DOHH2 (cell line): ENCODE results near the gene SLC2A13.

ENCODE experiments used
- H3F3A ChIP-seq: fragments of 200-600 bp; sonication (generic), shearing (Covaris generic); 2 replicates; pipeline ENCODE4 v1.6.0; 2016; ENCODE audit warnings: antibody characterized with exemption, mild to moderate bottlenecking; ENCODE audit not compliant: control insufficient read depth, insufficient read depth
- H3K27ac ChIP-seq: fragments of 200-600 bp; sonication (generic); 2 replicates; pipeline ENCODE4 v1.5.1; 2014; ENCODE audit warnings: low read depth, mild to moderate bottlenecking, low read length, moderate library complexity
- H3K27me3 ChIP-seq: fragments of 200-600 bp; sonication (generic); 2 replicates; pipeline ENCODE4 v1.6.1; 2014; ENCODE audit warnings: mild to moderate bottlenecking, low read length, mixed read lengths; ENCODE audit not compliant: control insufficient read depth
- H3K36me3 ChIP-seq: fragments of 200-600 bp; sonication (generic); 2 replicates; pipeline ENCODE4 v1.6.1; 2014; ENCODE audit warnings: mild to moderate bottlenecking, low read length, moderate library complexity, mixed read lengths; ENCODE audit not compliant: control insufficient read depth
- H3K4me1 ChIP-seq: fragments of 200-600 bp; sonication (generic); 2 replicates; pipeline ENCODE4 v1.6.1; 2014; ENCODE audit warnings: mild to moderate bottlenecking, low read length, mixed read lengths; ENCODE audit not compliant: control insufficient read depth
- H3K4me2 ChIP-seq: fragments of 200-600 bp; sonication (generic); 2 replicates; pipeline ENCODE4 v1.6.0; 2014; ENCODE audit warnings: mild to moderate bottlenecking, low read length, moderate library complexity
- H3K4me3 ChIP-seq: fragments of 200-600 bp; sonication (generic); 2 replicates; pipeline ENCODE4 v1.5.1; 2014; ENCODE audit warnings: mild to moderate bottlenecking, low read length, mixed read lengths
- H3K79me2 ChIP-seq: fragments of 200-600 bp; sonication (generic); 2 replicates; pipeline ENCODE4 v1.6.1; 2014; ENCODE audit warnings: mild to moderate bottlenecking, low read length, mixed read lengths; ENCODE audit not compliant: control insufficient read depth
- H3K9me2 ChIP-seq: fragments of 200-600 bp; sonication (generic); replicated peaks from 2 replicates; pipeline ENCODE4 v1.6.1; 2014; ENCODE audit warnings: mild to moderate bottlenecking, low read length, mixed read lengths; ENCODE audit not compliant: control insufficient read depth
- H3K9me3 ChIP-seq: fragments of 200-600 bp; sonication (generic); 2 replicates; pipeline ENCODE4 v1.6.1; 2014; ENCODE audit warnings: antibody characterized with exemption, low read length, mixed read lengths; ENCODE audit not compliant: control insufficient read depth, insufficient read depth
- H4K20me1 ChIP-seq: fragments of 200-600 bp; sonication (generic); 2 replicates; pipeline ENCODE4 v1.6.0; 2014; ENCODE audit warnings: low read depth, mild to moderate bottlenecking, antibody characterized with exemption, low read length, moderate library complexity; ENCODE audit not compliant: control insufficient read depth, insufficient read depth
- CTCF ChIP-seq: fragments of 200-600 bp; sonication (generic); IDR thresholded peaks from one replicate; pipeline ENCODE4 v1.5.1; 2014; ENCODE audit warnings: antibody characterized with exemption, mild to moderate bottlenecking, low read depth, low read length; ENCODE audit not compliant: poor library complexity, severe bottlenecking
- EZH2phosphoT487 ChIP-seq: fragments of 200-600 bp; sonication (generic); IDR thresholded peaks from 2 replicates; pipeline ENCODE4 v1.6.1; 2017; ENCODE audit warnings: borderline replicate concordance, mild to moderate bottlenecking, antibody characterized with exemption, low read length, moderate library complexity, mixed read lengths

Gene SLC2A13

GRCh38 chr12:39772821-39773259 is 333.0 kb downstream of the SLC2A13 start:
- H3K4me1 ChIP-seq, result no peaks in the 10 kb centered on the region
- no peaks in the 10 kb centered on the region for H3K79me2 ChIP-seq
- no peaks in the 10 kb centered on the region for H3K9me3 ChIP-seq

GRCh38 chr12:39771456-39771855 is 334.4 kb downstream of the SLC2A13 start:
- Histone ChIP-seq H3K4me3 (no peak overlapping the region), H3K27me3 (no peaks in the 10 kb centered on the region), H3K27ac (no peak overlapping the region), H3K9me3 (no peaks in the 10 kb centered on the region), H3K4me1 (no peaks in the 10 kb centered on the region), H3K9me2 (no peaks in the 10 kb centered on the region), H3K4me2 (no peak overlapping the region), H3F3A (no peaks in the 10 kb centered on the region), H3K79me2 (no peaks in the 10 kb centered on the region), H3K36me3 (no peaks in the 10 kb centered on the region), H4K20me1 (no peaks in the 10 kb centered on the region)
- TF ChIP-seq CTCF (no peak), EZH2phosphoT487 (no peak)

More at GRCh38 chr12:39772821-39773259, 333.0 kb downstream of the SLC2A13 start:
- H3K4me2 ChIP-seq, result no peak overlapping the region
- H3K36me3 ChIP-seq, result no peaks in the 10 kb centered on the region
- TF ChIP-seq CTCF (no peak), EZH2phosphoT487 (no peak)
- H3K27ac ChIP-seq, result no peak overlapping the region
- no peaks in the 10 kb centered on the region for H3K9me2 ChIP-seq
- no peaks in the 10 kb centered on the region for H3K27me3 ChIP-seq
- H3K4me3 ChIP-seq, result no peak overlapping the region
- no peaks in the 10 kb centered on the region for H4K20me1 ChIP-seq
- H3F3A ChIP-seq, result no peaks in the 10 kb centered on the region

- H4K20me1 ChIP-seq, result no peaks in the 10 kb centered on the region
- no peaks in the 10 kb centered on the region for H3K9me3 ChIP-seq
- no peaks in the 10 kb centered on the region for H3K9me2 ChIP-seq
- no peaks in the 10 kb centered on the region for H3K4me1 ChIP-seq
- no peak overlapping the region for H3K4me3 ChIP-seq
- H3K79me2 ChIP-seq, result no peaks in the 10 kb centered on the region
- H3K27ac ChIP-seq, result no peak overlapping the region
- H3F3A ChIP-seq, result no peaks in the 10 kb centered on the region
- TF ChIP-seq EZH2phosphoT487 (no peak), CTCF (peak; percentile 63)
- no peaks in the 10 kb centered on the region for H3K36me3 ChIP-seq
- H3K27me3 ChIP-seq, result no peaks in the 10 kb centered on the region
- no peak overlapping the region for H3K4me2 ChIP-seq
These were observed 340.8 kb downstream of the SLC2A13 start for GRCh38 chr12:39764944-39765560.

DNA sequence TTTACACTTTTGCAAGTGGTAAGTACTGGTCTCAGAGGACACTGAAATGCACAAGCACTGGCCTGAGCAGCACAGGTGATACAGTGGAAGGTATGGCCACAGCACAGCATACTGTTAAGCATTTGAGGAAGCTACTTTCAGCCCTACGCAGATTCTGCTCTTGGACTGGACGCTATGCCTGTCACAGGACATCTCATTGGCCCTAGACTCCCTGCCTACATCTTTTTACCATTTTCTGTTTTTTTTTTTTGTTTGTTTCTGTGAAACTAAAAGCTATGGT is 342.1 kb downstream of the SLC2A13 start:
- TF ChIP-seq CTCF, result no peak
- H3K9me2 ChIP-seq, result no peaks in the 10 kb centered on the region
- H3K27ac ChIP-seq, result no peak overlapping the region
- no peak overlapping the region for H3K4me2 ChIP-seq
- H3F3A ChIP-seq, result no peaks in the 10 kb centered on the region
- no peaks in the 10 kb centered on the region for H3K9me3 ChIP-seq
- no peaks in the 10 kb centered on the region for H3K79me2 ChIP-seq
- H3K36me3 ChIP-seq, result no peaks in the 10 kb centered on the region
- H3K4me1 ChIP-seq, result no peaks in the 10 kb centered on the region
- H3K4me3 ChIP-seq, result no peak overlapping the region
- no peaks in the 10 kb centered on the region for H3K27me3 ChIP-seq
- H4K20me1 ChIP-seq, result no peaks in the 10 kb centered on the region
